ENCODE data around the gene BEST1. TPM values are rescaled to one million over a fixed set of nuclear protein-coding genes. Genes with fewer than 3 reads are reported as not detected.

The BEST1 gene
- total RNA-seq, 4 donors from 2014 or later: 8.1 to 14.3 (median 10.1) TPM

- TF ChIP-seq CTCF (IDR thresholded peaks at IDR 0.05; ENCODE audit: low read depth): no peak
These were observed 43.6 kb upstream of the BEST1 start for GRCh38 chr11:61906522-61906909.

- no peak for TF ChIP-seq CTCF (IDR thresholded peaks at IDR 0.05; ENCODE audit: low read depth)
These were observed 42.9 kb upstream of the BEST1 start for GRCh38 chr11:61907282-61907681.

GRCh38 chr11:61907871-61908729, 42.1 kb upstream of the BEST1 start:
- TF ChIP-seq CTCF (IDR thresholded peaks at IDR 0.05; ENCODE audit: low read depth): no peak

GRCh38 chr11:61908730-61909316, 41.3 kb upstream of the BEST1 start:
- TF ChIP-seq CTCF (IDR thresholded peaks at IDR 0.05; ENCODE audit: low read depth): no peak

GRCh38 chr11:61910187-61911127, 39.7 kb upstream of the BEST1 start:
- TF ChIP-seq CTCF (IDR thresholded peaks at IDR 0.05; ENCODE audit: low read depth): no peak

GRCh38 chr11:61911128-61911700, 38.9 kb upstream of the BEST1 start:
- TF ChIP-seq CTCF (IDR thresholded peaks at IDR 0.05; ENCODE audit: low read depth): no peak

Measured in subcutaneous adipose tissue (tissue), 4 donors.